ENCODE data around the gene SNX5.

DNA sequence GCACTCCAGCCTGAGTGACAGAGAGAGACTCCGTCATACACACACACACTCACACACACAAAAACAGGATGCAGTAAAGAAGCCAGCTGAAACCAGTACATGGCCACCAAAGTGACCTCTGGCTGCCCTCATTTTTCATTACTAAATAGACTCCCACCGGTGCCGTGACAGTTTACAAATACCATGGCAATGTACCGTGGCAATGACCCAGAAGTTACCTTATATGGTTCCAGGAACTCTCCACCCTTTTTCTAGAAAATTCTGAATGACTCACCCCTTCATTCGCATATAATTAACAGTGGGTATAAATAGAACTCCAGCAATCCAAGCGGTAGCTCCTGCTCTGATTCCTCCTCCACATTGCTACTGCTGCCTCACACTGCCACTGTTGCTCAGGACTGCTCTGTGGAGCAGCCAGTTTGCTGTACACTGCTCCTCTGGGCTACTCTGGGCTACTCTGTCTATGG, 57.7 kb downstream of the SNX5 start:
- TF ChIP-seq EZH2 (IDR thresholded peaks at IDR 0.05) (no peak), POLR2AphosphoS5 (IDR thresholded peaks at IDR 0.05; ENCODE audit: borderline replicate concordance, low read depth, low read length) (no peak)

All from SK-N-MC (cell line).